ENCODE results near the gene C1orf146.

The C1orf146 gene

DNA sequence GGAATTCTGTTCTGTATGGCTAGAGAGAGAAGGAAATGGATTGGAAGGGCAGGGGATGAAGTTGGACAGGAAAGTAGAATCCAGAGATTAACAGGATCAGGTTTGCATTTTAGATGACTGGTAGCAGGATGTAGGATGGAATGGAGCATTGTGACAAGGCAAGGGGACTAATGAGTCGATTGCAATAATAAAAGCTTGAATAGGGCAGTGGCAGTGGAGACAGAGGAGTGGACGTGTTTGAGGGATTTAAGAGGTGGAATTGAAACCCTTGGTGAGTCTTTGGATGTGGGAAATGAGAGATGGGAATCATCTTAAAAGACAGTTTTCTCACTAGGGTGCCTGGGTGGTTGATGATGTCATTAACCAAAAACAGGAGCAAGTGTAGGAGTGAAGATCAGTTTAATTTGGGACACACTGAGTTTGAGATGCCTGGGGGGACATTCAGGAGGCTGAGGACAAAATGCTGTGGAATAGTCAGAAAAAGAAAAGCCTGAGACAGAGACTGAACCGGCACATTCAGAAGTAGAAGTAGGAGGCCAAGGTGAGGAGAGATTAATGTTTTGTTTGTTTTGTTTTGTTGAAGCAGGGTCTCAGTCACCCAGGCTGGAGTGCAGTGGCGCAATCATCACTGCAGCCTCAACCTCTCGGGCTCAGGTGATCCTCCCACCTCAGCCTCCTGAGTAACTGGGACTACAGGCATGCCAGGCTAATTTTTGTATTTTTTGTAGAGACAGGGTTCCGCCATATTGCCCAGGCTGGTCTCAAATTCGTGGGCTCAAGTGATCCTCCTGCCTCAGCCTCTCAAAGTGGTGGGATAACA lies 29.1 kb upstream of the C1orf146 start:
- Mint-ChIP-seq H3K9me3 (no peaks in the 10 kb centered on the region), H3K4me1 (no peaks in the 10 kb centered on the region)
- TF ChIP-seq, protein P1, sequence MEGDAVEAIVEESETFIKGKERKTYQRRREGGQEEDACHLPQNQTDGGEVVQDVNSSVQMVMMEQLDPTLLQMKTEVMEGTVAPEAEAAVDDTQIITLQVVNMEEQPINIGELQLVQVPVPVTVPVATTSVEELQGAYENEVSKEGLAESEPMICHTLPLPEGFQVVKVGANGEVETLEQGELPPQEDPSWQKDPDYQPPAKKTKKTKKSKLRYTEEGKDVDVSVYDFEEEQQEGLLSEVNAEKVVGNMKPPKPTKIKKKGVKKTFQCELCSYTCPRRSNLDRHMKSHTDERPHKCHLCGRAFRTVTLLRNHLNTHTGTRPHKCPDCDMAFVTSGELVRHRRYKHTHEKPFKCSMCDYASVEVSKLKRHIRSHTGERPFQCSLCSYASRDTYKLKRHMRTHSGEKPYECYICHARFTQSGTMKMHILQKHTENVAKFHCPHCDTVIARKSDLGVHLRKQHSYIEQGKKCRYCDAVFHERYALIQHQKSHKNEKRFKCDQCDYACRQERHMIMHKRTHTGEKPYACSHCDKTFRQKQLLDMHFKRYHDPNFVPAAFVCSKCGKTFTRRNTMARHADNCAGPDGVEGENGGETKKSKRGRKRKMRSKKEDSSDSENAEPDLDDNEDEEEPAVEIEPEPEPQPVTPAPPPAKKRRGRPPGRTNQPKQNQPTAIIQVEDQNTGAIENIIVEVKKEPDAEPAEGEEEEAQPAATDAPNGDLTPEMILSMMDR (IDR thresholded peaks at IDR 0.05; ENCODE audit: unreplicated experiment in 3 of 3) = no peak

DNA sequence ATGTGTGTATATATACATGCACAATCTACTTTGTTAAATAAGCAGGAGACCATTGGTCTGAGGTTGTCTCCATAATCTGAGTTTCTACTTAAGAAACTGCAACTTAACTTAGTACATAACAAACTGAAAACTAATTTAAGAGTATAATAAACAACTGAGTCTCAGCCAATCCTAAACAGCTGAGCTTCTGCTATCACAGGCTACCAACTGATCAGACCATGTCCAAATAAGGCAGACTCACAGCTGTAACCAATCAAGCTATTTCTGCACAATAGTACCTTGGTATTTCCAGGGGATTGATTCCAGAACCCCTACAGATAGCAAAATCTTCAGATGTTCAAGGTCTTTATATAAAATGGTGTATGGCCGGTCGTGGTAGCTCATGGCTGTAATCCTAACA lies 26.0 kb upstream of the C1orf146 start:
- H3K27me3 Mint-ChIP-seq (ENCODE audit: low read depth) = no peaks in the 10 kb centered on the region
- H3K4me3 Mint-ChIP-seq = no peak overlapping the region
- no peaks in the 10 kb centered on the region for H3K9me3 Mint-ChIP-seq
- H3K36me3 Mint-ChIP-seq (ENCODE audit: low read depth) = no peaks in the 10 kb centered on the region
- H3K4me1 Mint-ChIP-seq = no peaks in the 10 kb centered on the region
- no peak overlapping the region for H3K27ac Mint-ChIP-seq
- TF ChIP-seq, protein P1 (IDR thresholded peaks at IDR 0.05; ENCODE audit: unreplicated experiment in 3 of 3) = no peak

More for the DNA sequence above, 29.1 kb upstream of the C1orf146 start:
- Mint-ChIP-seq H3K36me3 (ENCODE audit: low read depth) (no peaks in the 10 kb centered on the region), H3K27me3 (ENCODE audit: low read depth) (no peaks in the 10 kb centered on the region), H3K4me3 (no peak overlapping the region), H3K27ac (no peak overlapping the region)

DNA sequence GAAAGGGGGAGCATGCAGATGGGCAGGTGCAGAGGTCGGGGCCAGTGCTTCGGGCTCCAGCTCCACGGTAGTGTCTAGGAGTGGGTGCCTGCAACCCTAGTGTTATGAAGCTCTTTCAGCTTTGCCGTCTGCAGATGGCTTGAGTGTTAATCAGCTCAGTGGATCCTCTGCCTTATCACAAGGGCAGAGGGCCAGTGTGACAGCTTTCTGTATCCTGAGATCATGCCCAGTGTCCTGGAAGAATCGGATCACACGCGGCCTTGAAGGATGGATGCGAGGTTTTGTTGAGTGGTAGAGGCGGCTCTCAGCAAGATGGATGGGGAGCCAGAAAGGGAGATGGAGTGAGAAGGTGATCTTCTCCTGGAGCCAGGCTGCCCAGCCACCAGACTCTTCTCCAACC lies 25.5 kb upstream of the C1orf146 start:
- Mint-ChIP-seq H3K27me3 (ENCODE audit: low read depth) (no peaks in the 10 kb centered on the region), H3K4me3 (no peak overlapping the region), H3K4me1 (no peaks in the 10 kb centered on the region), H3K36me3 (ENCODE audit: low read depth) (no peaks in the 10 kb centered on the region), H3K27ac (no peak overlapping the region), H3K9me3 (no peaks in the 10 kb centered on the region)
- TF ChIP-seq, protein P1 (IDR thresholded peaks at IDR 0.05; ENCODE audit: unreplicated experiment in 3 of 3) = no peak

DNA sequence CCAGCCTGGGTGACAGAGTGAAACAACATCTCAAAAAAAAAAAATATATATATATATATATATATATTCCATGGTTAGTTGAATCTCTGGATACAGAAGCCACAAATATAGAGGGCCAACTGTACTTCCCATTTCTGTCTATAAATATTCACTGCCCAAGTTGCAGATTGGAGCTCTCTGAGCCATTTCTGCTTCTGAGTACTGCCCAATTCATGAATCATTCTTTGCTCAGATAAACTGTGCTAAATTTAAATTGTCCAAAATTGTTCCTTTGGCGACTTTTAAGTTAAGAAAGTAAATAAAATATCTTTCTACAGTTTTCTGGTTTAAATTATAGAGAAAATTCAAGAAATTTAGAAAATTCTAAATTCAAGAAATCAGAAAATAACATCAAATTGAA lies 23.2 kb upstream of the C1orf146 start:
- Mint-ChIP-seq H3K27me3 (ENCODE audit: low read depth) (no peaks in the 10 kb centered on the region), H3K4me1 (no peaks in the 10 kb centered on the region), H3K9me3 (no peaks in the 10 kb centered on the region), H3K4me3 (no peak overlapping the region), H3K36me3 (ENCODE audit: low read depth) (no peaks in the 10 kb centered on the region), H3K27ac (no peak overlapping the region)
- TF ChIP-seq, protein P1 (IDR thresholded peaks at IDR 0.05; ENCODE audit: unreplicated experiment in 3 of 3) = no peak

DNA sequence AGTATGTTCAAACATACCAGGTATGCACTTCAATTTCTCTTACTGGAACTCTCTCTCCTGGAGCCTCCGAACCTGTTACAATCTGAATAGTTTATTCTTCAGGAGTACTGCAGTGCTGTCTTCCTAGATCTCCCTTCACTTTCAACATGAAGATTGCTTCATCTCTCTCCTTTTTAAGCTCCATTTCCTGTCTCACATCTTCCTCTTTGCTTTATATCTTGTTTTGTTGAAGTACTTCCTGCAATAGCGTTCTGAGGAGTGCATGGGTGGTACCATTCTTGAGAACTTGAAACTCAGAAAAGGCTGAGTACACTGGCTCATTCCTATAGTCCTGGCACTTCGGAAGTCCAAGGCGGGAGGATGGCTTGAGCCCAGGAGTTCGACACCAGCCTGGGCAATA lies 15.7 kb upstream of the C1orf146 start:
- H3K4me3 Mint-ChIP-seq = no peak overlapping the region
- no peaks in the 10 kb centered on the region for H3K4me1 Mint-ChIP-seq
- peaks cover 4% of the 10 kb centered on the region for H3K9me3 Mint-ChIP-seq
- TF ChIP-seq, protein P1 (IDR thresholded peaks at IDR 0.05; ENCODE audit: unreplicated experiment in 3 of 3) = no peak
- H3K27ac Mint-ChIP-seq = no peak overlapping the region
- peaks cover 3% of the 10 kb centered on the region for H3K27me3 Mint-ChIP-seq (ENCODE audit: low read depth)
- no peaks in the 10 kb centered on the region for H3K36me3 Mint-ChIP-seq (ENCODE audit: low read depth)

DNA sequence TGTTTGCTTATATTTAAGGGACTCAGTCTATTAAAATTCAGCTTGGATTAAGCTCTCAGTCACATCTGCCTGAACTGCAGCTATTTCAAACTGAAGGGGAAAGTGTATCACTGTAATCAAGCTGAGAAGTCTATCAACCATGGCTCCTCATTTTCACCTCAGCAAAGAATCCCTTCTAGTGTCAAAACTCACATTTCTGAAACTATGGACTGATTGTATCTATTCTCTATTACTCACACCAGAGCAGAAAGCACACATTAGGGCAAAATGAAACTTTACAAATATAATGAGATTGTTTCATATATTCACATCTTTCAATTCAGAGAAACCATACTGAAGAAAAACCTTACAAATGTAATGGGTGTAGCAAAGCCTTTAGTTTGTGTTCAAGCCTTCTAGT lies 14.6 kb upstream of the C1orf146 start:
- Mint-ChIP-seq H3K4me3 (no peak overlapping the region), H3K4me1 (no peaks in the 10 kb centered on the region), H3K27ac (no peak overlapping the region), H3K36me3 (ENCODE audit: low read depth) (no peaks in the 10 kb centered on the region), H3K9me3 (peaks cover 4% of the 10 kb centered on the region), H3K27me3 (ENCODE audit: low read depth) (peaks cover 3% of the 10 kb centered on the region)
- TF ChIP-seq, protein P1 (IDR thresholded peaks at IDR 0.05; ENCODE audit: unreplicated experiment in 3 of 3) = no peak

Data from nephron (organoid).